ENCODE results near the gene LGR4. TPM values are rescaled to one million over a fixed set of nuclear protein-coding genes. Genes with fewer than 3 reads are reported as not detected.

The LGR4 gene
- total and polyA plus RNA-seq, 2 of the 13 experiments (the other 11 are each of a cell fraction or from before 2014, with no cell fraction given), result 42.1 to 68.7 TPM

GRCh38 chr11:27462543-27462942 lies 10.0 kb downstream of the LGR4 start (continued):
- no peak for TF ChIP-seq PAXIP1 (CRISPR knock-in tag; conservative IDR thresholded peaks at IDR 0.05)
- no peak for TF ChIP-seq ZNF160 (CRISPR knock-in tag; IDR thresholded peaks at IDR 0.05)
- TF ChIP-seq ZNF660 (CRISPR knock-in tag; IDR thresholded peaks at IDR 0.05; ENCODE audit: borderline replicate concordance, low read depth), result no peak
- no peak for TF ChIP-seq ZNF30 (CRISPR knock-in tag; IDR thresholded peaks at IDR 0.05)
- no peak for TF ChIP-seq SKIL (CRISPR knock-in tag; IDR thresholded peaks at IDR 0.05; ENCODE audit: borderline replicate concordance)

All from HepG2 (cell line).